Left hindlimb (tissue), 1 donor: ENCODE results near the gene LMF1.

Experiments used
- DNase-seq: peaks from one replicate; pipeline ENCODE4 v3.0.0-alpha.2; 2018

LMF1 gene

DNA sequence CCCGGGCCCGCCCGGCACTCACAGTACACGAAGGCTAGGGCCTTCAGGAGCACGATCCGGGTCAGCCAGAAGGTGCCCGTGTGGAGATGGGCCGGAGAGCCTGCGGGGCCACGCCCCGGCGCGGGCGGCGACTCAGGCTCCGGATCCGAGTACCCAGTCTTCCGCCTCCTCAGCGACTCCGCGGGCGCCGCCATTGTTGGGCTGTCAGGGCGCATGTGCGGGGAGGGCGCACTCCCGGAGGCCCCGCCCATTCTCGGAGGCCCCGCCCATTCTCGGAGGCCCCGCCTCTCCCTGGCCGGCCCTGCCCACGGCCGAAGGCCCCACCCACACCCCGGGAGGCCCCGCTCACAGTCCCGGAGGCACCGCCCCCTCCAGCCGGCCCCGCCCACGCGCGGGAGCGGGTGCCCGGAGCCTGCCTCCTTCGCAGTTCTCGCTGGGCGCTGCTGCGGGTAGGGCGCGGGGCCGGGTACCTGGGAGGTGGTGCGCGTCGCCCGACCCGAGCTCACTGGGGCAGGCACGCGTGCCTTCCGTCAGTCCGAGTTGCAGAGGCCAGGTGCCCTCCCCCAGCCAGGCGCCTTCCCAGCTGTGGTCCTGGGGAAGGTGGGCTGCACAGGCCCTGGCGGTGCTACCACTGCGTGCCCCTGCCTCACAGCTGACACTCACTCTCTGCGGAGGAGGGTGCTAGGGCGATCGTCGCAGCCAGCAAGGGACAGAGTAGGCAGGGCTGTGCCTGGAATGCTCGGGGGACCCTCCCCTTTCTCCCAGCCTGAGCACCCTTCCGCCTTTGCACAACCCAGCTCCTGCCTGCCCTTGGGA lies at the start of gene LMF1:
TSS of gene LMF1 (minus strand) at position 219 of the 816 bp plus-strand sequence. CDS start at position 215, 4 bp downstream.
- peak; percentile 97 for DNase-seq

DNA sequence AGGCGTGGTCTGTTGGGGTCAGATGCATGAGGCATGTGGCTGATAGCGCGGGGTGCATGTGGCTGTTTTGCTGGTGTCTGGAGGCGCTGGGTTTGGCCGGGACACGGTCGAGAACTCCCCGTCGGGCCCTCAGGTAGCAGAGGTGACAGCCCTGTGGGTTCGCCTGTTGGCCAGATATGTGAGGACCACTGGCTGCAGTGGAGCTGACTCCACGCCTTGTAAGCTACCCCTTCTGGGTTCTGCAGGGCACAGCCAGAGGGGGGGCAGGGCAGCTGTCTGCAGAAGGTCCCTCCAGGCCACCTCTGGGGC lies 49.3 kb upstream of the LMF1 start:
- no peak for DNase-seq

DNA sequence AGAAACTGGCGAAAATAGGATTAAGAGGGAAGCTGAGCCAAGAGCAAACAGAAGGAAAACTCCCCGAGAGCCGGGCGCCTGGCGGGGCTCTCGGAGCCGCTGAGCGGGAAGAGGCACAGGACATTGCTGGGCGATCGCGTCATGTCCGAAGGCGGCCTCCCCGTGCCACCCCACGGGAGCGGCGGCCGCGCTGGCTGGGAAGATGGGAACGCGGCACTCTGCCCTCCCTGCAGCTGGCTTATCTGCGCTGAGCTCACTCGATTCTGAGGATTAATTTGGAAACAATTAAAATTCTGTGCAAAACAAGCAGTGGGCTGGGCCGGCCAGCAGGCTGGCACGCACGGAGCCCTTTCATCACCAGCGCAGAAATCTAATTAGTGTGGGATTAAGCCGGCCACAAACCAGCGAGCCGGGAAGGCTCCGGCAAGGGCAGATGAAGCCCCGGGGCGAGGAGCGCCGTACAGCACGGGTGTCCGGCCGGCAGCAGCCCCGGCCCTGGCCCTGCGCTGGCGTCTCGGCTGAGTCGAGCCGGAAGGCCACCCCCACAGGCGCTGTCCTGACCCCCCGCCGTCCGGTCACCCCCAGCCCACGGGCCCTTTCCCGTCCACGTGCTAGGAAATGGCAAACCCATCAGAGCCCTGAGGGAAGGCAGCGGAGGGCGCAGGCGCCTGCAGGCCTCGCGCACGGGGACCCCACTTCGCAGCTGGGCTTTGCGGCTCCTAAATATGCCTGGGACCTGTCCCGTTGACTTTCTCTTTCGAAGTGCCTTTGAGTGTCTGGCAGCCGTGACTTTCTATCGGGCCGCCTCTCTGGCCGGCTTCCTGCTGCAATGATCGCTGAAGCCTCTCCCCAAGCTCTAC lies 48.7 kb upstream of the LMF1 start:
- DNase-seq, result peak; percentile 80

DNA sequence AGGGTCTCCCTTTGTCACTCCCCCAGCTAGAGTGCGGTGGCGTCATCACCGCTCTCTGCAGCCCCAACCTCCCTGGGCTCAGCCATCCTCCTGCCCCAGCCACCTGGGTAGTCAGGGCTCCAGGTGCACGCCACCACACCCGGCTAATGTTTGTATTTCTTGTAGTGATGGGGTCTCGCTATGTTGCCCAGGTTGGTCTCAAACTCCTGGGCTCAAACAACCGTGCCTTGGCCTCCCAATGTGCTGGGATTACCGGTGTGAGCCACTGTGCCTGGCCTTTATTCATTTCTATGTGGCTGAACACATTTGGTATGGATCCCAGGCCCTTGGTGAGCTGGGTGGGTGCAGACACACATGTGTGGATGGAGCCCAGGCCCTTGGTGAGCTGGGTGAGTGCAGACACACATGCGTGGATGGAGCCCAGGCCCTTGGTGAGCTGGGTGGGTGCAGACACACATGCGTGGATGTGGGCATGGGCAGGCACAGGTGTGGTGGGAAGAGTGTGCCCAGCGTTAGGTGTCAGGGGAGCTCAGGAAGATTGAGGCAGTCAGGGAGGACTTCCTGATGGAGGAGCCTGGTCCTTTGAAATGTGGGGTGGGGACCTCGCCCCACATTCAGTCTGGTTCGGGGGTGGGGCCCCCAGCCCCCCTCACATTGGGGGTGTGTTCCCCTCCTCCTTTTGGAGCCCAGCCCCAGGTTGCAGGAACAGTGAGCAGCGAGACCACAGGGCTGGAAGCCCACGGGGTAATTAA lies 47.8 kb upstream of the LMF1 start:
- no peak for DNase-seq

DNA sequence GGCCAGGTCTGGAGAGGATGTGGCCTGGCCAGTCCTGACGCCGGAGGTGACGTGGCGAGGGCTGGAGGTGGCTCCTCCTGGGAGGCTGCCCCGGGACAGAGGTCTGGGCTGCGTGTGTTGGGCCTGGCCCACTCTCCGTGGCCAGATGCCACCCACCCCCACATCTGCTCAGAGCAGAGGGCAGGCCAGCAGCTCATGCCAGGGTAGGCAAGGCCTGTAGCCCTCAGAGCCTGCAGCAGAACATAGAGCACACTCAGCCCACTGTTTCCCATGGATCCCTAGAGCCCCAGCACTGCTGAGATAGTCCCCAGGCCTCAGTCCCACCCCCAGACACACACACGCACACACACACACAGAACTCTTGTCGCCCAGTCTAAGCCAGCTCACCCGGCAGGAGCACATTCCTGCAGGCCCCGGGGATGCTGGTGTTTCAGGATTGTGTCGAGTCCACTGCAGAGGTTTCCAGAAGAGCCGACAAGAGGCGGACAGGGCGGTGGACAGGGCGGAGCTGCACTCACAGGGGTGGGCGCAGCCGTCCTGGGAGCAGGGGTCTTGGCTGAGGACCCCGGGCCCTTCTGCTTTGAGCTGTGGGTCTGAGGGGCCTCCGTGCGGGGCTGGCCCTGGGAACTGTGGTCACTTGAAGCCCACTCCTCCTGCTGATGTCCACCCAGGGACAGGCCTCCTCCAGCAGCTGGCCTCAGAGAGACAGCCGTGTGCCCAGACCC lies 44.1 kb upstream of the LMF1 start:
- DNase-seq, result no peak

DNA sequence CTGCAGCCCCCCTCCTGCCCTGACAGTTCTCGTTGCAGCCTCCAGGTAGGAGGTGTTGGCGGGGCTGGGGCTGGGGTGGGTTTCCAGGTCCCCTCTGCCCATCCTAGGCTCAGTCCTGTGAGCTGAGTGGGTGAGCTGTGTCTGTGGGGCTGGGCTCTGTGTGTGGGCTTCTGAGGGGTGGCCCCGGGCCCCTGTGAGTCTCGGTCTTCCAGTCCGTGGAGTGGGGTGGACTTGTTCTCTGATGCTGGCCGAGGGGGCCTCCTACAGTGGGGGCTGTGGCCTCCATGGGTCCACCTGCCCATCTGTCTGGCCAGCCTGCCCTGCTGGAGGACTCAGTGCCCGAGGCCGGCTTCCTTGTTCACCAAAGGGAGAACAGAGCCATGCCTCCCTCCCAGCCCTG lies 43.4 kb upstream of the LMF1 start:
- DNase-seq, result no peak

DNA sequence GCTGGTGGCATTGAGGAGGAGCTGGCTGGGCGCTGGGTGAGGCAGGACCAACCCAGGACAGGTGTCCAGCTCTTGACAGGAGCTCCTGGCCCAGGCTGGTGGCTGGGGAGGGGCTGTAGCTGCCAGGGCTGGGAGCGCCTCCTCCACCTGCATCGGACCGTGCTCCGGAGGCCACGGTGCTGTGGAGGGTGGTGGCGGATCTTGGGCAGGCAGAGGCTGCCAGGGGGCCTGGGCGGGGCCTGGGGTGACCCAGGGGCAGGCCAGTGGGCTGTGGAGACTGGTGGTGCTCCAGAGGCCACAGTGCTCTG lies 42.8 kb upstream of the LMF1 start:
- DNase-seq, result no peak

DNA sequence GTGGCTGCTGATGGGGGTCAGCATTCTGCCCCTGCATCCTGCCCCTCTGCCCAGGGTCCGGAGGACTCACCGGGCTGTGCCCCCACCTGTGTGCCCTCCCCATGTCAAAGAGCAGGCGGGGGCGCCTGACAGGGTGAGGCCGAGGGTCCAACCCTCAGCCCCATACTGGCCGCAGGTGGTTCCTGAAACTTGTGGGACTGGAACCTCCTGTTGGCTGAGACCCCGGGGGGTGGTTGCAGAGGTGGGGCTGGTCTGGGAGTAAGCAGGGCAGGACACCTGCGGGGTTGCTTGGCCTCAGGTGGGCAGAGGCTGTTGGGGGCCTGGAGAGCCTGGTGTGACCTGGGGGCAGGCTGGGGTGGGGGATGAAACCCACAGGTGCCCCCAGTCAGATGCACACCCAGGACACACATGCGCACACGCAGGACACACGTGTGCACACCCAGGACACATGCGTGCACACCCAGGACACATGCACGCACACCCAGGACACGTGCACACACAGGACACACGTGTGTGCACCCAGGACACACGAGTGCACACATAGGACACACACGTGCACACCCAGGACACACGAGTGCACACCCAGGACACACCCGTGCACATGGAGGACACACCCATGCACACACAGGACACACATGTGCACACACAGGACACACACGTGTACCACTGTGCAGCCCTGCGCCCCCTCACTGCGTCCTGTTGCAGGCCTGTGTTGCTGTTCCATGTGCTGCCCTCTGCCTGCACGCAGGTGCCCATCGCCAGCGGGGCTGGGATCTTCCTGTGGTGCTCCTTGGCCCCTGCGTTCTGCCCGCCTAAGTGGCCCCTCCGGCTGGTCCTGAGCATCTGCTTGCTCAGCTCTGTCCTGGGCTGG lies 42.2 kb upstream of the LMF1 start:
- no peak for DNase-seq

DNA sequence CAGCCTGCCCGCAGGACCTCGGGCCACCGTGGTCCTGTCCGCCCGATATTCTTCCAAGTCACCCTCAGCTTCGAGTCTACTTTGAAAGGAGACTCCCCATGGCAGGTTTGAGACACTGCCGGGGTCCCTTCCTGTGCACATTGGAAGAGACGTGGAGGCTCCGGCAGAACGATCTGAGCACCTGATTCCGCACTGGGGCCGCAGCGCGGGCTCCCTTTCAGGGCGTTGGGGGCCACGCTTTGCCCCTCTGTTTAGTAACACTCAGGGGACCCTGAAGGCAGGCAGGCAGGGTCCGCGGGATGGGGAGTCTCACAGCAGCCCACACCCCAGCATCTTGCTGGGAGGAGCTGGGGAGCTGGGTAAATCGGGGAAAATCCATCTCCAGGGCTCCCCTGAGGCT lies 41.4 kb upstream of the LMF1 start:
- no peak for DNase-seq

DNA sequence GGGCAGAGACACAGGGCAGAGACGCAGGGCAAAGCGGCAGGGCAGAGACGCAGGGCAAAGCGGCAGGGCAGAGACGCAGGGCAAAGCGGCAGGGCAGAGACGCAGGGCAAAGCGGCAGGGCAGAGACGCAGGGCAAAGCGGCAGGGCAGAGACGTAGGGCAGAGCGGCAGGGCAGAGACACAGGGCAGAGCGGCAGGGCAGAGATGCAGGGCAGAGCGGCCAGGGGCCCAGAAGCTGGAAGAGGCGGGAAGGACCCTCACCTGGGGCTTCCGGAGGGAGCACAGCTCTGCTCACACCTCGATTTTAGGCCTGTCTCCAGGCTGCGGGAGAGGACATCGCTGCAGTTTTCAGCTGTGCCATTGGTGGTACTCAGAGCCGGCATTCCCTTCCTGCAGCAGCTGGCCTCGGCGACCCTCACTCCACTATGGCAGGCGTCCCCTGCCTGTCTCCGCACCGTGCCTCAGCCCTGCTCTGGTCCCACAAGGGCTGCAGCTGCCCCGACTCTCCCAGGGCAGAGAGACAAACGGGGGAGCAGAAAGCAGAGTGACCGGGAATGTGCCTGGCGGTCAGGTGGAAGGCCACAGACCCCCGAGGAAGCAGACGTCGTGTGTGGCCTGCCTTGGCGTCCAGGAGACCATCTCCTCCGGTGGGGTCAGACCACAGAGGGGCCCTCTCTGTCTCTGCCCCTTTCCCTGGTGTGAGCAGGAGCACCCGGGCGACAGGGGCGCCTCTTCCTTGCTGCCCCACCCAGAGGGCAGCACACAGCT lies 40.7 kb upstream of the LMF1 start:
- no peak for DNase-seq

DNA sequence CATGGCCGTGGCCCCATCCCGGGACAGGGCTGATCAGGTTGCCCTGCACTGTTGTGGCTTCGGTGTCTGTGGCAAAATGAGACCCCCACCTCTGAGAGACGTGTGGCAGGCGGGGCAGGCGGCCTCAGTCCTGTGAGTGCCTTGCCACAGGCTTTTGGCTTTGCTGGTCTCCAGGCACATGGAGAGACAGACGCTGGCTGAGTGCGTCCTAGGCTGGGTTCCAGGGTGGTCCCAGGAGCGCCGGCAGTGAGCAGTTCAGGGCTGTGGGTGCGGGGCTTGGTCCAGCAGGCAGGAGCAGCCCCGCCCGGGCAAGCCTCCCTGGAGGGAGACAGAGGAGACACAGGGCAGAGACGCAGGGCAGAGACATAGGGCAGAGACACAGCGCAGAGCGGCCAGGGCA lies 40.0 kb upstream of the LMF1 start:
- DNase-seq, result no peak

DNA sequence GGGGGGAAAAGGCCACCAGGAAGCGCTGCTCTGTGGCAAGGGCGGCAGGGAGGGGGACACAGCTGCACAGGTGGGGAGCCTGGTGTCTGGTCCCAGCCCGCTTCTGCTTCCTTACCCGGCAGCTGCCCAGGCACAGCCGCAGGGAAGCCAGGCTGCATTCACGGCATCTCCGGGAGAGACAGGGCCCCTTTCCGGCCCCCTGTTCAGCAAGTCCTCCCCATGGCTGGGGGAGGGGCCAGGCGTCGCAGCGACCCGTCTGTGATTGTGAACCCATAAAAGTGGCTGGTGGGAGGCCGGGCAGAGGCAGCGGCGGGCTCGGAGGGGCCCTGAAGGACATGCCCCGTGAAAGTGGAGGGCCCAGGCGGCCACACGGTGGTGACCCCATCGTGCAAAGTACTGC lies 39.5 kb upstream of the LMF1 start:
- DNase-seq, result no peak

DNA sequence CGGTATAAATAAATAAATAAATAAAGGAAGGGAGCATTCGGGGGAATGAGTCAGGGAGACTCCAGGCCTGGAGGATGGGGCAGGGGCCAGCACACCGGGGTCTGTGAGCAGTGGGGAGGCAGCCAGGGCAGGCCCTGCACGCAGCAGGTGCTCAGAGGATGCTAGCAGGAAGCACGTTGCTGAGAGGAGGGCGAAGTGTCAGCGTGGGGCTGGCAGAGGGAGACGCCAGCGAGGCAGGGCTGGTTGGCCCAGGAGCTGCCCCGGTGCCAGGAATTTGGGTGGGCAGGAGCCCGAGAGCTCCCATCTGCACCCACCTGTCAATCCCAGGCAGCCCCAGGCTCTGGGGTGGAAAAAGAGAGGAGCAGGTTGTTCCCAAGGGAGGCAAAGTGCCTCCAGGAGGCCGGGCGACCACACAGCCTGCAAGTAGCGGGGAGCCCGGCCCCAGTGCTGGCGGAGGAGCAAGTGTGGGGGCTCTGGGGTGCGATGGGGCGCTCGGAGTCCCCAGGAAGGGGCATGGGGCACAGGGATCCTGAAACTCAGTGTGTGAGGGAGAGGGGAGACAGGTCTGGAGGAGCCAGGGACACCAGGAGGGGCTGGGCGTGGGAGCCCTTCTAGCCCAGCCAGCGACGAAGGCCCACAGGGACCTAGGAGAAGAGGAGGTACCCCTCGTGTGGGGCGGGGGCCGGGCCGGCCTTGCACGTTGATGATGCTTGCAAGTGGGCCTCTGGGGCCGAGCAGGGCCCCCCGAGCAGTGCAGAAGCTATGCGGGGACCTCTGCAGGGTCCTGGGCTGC lies 38.8 kb upstream of the LMF1 start:
- DNase-seq, result no peak

DNA sequence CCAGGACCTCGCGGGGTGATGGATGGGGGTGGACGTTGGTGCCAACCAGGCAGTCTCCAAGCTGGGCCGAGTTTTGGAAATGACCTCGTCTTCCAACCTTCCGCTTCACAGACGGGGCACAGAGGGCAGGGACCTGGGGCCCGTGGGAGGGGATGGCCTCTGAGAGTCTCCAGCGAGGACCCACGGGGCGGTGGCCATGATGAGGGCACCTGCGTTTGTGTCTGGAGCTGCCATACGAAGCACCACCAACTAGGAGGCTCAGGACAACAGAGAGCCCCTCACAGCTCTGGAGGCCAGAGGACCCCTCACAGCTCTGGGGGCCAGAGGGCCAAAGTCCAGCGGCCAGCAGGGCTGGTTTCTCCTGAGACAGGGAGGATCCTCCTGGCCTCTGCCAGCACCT lies 37.3 kb upstream of the LMF1 start:
- no peak for DNase-seq

DNA sequence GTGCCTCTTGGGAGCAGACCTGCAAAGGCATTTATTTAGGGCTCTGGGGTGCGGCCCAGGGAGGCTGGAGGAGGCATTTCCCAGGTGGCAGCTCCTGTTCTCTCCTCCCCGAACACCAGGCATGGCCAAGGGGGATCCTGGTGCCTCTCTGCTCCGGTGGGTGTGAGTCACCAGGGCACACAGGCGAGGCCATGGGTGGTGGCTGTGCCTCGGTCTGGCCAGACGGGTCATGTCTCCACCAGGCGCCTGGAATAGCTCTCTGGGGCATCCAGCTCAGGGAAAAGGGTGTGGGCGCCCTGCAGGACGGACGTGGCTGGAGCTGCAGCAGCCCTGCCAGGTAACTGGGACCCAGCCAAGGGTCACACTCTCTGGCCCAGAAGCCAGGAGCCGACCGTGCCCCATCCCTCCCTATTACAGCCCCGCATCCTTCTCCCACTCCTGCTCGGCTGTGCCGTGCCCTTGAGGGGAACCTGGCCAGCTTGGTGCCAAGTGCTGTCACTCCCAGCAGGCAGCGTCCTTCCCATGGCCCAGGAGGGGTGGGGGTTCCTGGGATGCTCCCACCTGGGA lies 36.6 kb upstream of the LMF1 start:
- no peak for DNase-seq

DNA sequence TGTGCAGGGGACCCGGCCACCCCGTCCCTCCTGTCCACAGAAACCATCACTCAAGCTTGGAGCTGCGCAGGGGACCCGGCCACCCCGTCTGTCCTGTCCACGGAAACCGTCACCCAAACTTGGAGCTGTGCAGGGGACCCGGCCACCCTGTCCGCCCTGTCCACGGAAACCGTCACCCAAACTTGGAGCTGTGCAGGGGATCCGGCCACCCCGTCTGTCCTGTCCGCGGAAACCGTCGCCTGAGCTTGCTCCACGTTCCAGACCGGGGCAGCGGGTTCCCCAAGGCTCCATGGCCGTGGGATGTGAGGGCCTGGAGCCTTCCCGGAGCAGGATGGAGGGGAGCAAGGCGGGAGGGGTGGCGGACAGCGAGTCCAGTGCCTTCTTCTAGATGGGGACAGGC lies 36.0 kb upstream of the LMF1 start:
- DNase-seq, result no peak

DNA sequence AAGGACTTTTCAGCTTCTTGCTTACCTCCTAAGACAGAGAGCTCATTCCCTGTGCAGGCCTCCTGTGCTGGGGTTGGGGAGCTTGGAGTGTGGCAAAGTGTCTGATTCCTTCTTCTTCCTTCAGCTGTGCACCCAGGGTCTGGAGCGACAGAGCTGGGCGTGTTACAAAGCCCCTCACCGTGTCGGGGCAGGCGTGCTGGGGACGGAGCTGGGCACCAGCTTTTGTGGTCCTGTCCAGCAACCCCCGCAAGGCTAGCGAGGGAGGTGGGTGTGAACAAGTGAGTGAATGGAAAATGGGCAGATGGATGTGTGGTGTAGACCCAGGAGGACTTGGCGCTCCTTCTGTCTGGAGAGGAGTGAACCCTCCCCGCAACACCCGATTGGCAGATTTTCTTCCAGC lies 34.5 kb upstream of the LMF1 start:
- no peak for DNase-seq

DNA sequence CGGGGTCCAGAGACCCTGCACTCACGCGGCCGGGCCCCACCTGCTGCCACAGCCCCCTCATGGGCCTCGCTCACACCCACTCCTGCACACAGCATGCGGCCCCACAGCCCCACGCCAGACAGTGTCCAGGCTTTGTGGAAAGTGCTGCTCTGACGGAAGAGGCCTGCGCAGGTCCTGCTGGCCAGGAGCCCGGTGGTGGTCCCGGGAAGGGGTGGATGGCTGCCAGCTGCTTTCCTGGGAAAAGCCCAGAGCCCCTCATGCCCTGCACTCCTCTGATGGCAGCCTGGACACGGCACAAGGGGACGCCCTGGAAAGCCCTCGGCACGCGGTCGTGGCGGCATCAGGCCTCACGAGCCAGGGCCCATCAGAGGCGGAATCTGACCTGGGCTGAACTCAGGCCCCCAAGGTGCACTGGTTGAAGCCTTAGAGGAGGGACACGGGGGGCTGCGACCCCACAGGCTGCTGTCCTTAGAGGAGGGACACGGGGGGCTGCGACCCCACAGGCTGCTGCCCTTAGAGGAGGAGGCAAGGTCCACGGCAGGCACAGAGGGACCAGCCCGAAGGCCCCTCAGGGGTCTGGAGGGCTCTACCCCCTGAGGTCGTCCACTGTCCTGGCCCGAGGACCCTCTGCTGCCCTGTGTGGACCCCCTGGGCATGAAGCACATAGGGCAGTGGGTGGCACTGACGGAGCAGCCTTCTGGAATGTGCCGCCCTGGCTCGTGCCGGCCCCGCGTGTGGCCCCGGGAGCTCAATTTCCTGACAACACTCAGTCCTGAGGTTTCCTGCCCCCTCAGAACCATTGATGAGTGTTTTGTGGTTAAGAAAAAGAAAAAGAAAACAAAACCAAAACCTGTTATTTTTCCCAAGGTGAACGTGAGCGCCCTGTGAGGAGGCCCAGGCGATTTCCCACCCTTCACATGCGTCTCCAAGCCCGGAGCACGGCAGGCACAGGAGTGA lies 32.9 kb upstream of the LMF1 start:
- no peak for DNase-seq
